Measurements from ENCODE around the gene INCA1. TPM values are rescaled to one million over a fixed set of nuclear protein-coding genes. Genes with fewer than 3 reads are reported as not detected.

The INCA1 gene
- polyA plus RNA-seq, 1 of the 3 experiments (the other 2 are of a cell fraction) = 1.2 TPM

DNA sequence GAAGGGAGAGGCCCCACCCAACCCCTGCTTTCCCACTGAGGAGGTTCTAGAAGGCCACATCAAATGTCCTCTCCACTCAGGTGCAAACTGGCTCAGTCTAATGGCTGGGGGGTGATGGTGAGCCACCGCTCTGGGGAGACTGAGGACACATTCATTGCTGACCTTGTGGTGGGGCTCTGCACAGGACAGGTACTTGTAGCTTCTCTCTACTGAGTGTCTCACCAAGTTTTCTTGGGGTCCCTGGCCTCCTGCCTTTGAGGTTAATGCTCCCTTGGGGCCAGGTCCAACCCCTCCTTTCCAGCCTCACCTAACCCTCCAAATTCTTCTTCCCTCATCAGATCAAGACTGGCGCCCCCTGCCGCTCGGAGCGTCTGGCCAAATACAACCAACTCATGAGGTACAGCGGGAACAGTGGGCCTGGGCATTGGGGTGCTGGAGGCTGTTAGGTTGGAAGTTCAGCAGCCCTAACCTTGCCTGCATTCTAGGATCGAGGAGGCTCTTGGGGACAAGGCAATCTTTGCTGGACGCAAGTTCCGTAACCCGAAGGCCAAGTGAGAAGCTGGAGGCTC lies 40.7 kb downstream of the INCA1 start:
- WGBS (ENCODE audit: low lambda C conversion rate) = 92% methylated on average over 9 of the region's 10 CpGs
- Histone ChIP-seq H3F3A (replicated peaks; ENCODE audit: insufficient read depth) (peaks cover 15% of the 10 kb centered on the region), H3K27me3 (ENCODE audit: insufficient read depth) (no peaks in the 10 kb centered on the region), H3K4me3 (ENCODE audit: low read depth in 2 of 2, low read length in 1 of 2) (no peak overlapping the region), H3K36me3 (replicated peaks in 1 of 2; ENCODE audit: control insufficient read depth in 1 of 2, insufficient read depth in 2 of 2, low read length in 1 of 2) (peaks cover 4% of the 10 kb centered on the region in 2 experiments), H3K9ac (no peak overlapping the region), H3K9me2 (no peaks in the 10 kb centered on the region), H3K4me2 (no peak overlapping the region), H4K20me1 (ENCODE audit: insufficient read depth) (no peaks in the 10 kb centered on the region), H3K4me1 (ENCODE audit: control insufficient read depth in 1 of 2, insufficient read depth in 2 of 2, low read depth in 1 of 2, low read length in 1 of 2) (peaks cover 8 to 16% of the 10 kb centered on the region in 2 experiments; a peak in 3 of 4 replicates), H3K79me2 (ENCODE audit: insufficient read depth) (peaks cover 12% of the 10 kb centered on the region), H3K9me3 (no peaks in the 10 kb centered on the region), H3K27ac (ENCODE audit: low read depth in 2 of 2, low read length in 1 of 2) (no peak overlapping the region), H2AFZ (ENCODE audit: low read depth) (no peak overlapping the region)
- TF ChIP-seq RAD21 (IDR thresholded peaks at IDR 0.05; ENCODE audit: low read length) (no peak), RFX5 (IDR thresholded peaks at IDR 0.05; ENCODE audit: low read length) (no peak), ELF1 (IDR thresholded peaks at IDR 0.05) (no peak), TAF1 (IDR thresholded peaks at IDR 0.05; ENCODE audit: borderline replicate concordance, low read depth, low read length) (no peak), POLR2AphosphoS5 (IDR thresholded peaks at IDR 0.05; ENCODE audit: low read depth, low read length) (no peak), MXI1 (IDR thresholded peaks at IDR 0.05; ENCODE audit: low read depth, low read length) (no peak), JUND (IDR thresholded peaks at IDR 0.05) (no peak), EZH2phosphoT487 (IDR thresholded peaks at IDR 0.05; ENCODE audit: borderline replicate concordance, low read depth) (no peak), NRF1 (IDR thresholded peaks at IDR 0.05; ENCODE audit: low read depth, low read length) (no peak), TCF12 (IDR thresholded peaks at IDR 0.05) (no peak), FOXJ3 (CRISPR knock-in tag; IDR thresholded peaks at IDR 0.05) (no peak)
- TF ChIP-seq, protein P1, sequence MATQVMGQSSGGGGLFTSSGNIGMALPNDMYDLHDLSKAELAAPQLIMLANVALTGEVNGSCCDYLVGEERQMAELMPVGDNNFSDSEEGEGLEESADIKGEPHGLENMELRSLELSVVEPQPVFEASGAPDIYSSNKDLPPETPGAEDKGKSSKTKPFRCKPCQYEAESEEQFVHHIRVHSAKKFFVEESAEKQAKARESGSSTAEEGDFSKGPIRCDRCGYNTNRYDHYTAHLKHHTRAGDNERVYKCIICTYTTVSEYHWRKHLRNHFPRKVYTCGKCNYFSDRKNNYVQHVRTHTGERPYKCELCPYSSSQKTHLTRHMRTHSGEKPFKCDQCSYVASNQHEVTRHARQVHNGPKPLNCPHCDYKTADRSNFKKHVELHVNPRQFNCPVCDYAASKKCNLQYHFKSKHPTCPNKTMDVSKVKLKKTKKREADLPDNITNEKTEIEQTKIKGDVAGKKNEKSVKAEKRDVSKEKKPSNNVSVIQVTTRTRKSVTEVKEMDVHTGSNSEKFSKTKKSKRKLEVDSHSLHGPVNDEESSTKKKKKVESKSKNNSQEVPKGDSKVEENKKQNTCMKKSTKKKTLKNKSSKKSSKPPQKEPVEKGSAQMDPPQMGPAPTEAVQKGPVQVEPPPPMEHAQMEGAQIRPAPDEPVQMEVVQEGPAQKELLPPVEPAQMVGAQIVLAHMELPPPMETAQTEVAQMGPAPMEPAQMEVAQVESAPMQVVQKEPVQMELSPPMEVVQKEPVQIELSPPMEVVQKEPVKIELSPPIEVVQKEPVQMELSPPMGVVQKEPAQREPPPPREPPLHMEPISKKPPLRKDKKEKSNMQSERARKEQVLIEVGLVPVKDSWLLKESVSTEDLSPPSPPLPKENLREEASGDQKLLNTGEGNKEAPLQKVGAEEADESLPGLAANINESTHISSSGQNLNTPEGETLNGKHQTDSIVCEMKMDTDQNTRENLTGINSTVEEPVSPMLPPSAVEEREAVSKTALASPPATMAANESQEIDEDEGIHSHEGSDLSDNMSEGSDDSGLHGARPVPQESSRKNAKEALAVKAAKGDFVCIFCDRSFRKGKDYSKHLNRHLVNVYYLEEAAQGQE (IDR thresholded peaks at IDR 0.05; ENCODE audit: low read depth, low read length) = no peak
- TF ChIP-seq, protein P2, sequence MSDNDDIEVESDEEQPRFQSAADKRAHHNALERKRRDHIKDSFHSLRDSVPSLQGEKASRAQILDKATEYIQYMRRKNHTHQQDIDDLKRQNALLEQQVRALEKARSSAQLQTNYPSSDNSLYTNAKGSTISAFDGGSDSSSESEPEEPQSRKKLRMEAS (IDR thresholded peaks at IDR 0.05; ENCODE audit: low read depth) = no peak
- TF ChIP-seq, protein P3, sequence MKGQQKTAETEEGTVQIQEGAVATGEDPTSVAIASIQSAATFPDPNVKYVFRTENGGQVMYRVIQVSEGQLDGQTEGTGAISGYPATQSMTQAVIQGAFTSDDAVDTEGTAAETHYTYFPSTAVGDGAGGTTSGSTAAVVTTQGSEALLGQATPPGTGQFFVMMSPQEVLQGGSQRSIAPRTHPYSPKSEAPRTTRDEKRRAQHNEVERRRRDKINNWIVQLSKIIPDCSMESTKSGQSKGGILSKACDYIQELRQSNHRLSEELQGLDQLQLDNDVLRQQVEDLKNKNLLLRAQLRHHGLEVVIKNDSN (IDR thresholded peaks at IDR 0.05; ENCODE audit: borderline replicate concordance, low read depth) = no peak
- DNase-seq = no peak
- ChIA-PET POLR2A (interaction anchor here (1.3 kb wide), 1 partner anchor 11 kb away, joined by 5 read pairs; the partner anchor contains the start of gene SPAG7), CTCF (interaction anchor here (1.1 to 2.1 kb wide), 3 partner anchors 10 to 53 kb away, joined by 3 to 7 read pairs (median 3); partner anchors contain the start of genes CAMTA2 and CHRNE)
